ENCODE measurements around the gene KCTD12.

Gene KCTD12

GRCh38 chr13:76852986-76853385 lies 33.2 kb downstream of the KCTD12 start:
- DNase-seq = no peak

- no peak for DNase-seq
Observed at GRCh38 chr13:76851961-76852360, 34.2 kb downstream of the KCTD12 start.

GRCh38 chr13:76849493-76849892 lies 36.7 kb downstream of the KCTD12 start:
- no peak for DNase-seq

- DNase-seq = no peak
Observed at GRCh38 chr13:76848596-76848995, 37.6 kb downstream of the KCTD12 start.

GRCh38 chr13:76846363-76846762 lies 39.8 kb downstream of the KCTD12 start:
- no peak for DNase-seq

GRCh38 chr13:76845865-76846264 lies 40.3 kb downstream of the KCTD12 start:
- no peak for DNase-seq

GRCh38 chr13:76845367-76845766 lies 40.8 kb downstream of the KCTD12 start:
- DNase-seq = no peak

GRCh38 chr13:76837801-76838200 lies 48.4 kb downstream of the KCTD12 start:
- no peak for DNase-seq

GRCh38 chr13:76836311-76836710 lies 49.9 kb downstream of the KCTD12 start:
- DNase-seq = no peak

- DNase-seq = no peak
Observed at GRCh38 chr13:76833441-76833954, 52.7 kb downstream of the KCTD12 start.

GRCh38 chr13:76832258-76832988 lies 53.8 kb downstream of the KCTD12 start:
- no peak for DNase-seq

GRCh38 chr13:76830805-76831204 lies 55.4 kb downstream of the KCTD12 start:
- DNase-seq = no peak
